Duodenal mucosa (tissue), 2 donors: ENCODE results near the gene BCKDK.

Experiments
- H3K27ac ChIP-seq: one replicate; pipeline ENCODE4 v1.7.0; 2013; ENCODE audit warnings: low read depth, low read length
- H3K27me3 ChIP-seq, 2 donors: one replicate each; pipeline ENCODE4 v1.7.0; 2013; ENCODE audit warnings: low read length in 2 of 2, control low read depth in 1 of 2; ENCODE audit not compliant: insufficient read depth in 2 of 2, control insufficient read depth in 1 of 2
- H3K36me3 ChIP-seq, 2 donors: one replicate each; pipeline ENCODE4 v1.7.0; 2013; ENCODE audit warnings: low read length in 2 of 2, control low read depth in 1 of 2; ENCODE audit not compliant: insufficient read depth in 2 of 2, control insufficient read depth in 1 of 2
- H3K4me1 ChIP-seq, 2 donors: one replicate each; pipeline ENCODE4 v1.7.0; 2013; ENCODE audit warnings: low read length in 2 of 2, control low read depth in 1 of 2; ENCODE audit not compliant: insufficient read depth in 2 of 2, control insufficient read depth in 1 of 2
- H3K4me3 ChIP-seq, 2 donors: one replicate each; pipeline ENCODE4 v1.7.0; 2013; ENCODE audit warnings: low read length in 2 of 2, low read depth in 1 of 2
- H3K9ac ChIP-seq, 2 donors: one replicate each; pipeline ENCODE4 v1.7.0; 2013; ENCODE audit warnings: low read length in 2 of 2, low read depth in 1 of 2
- H3K9me3 ChIP-seq, 2 donors: one replicate each; pipeline ENCODE4 v1.7.0; 2013; ENCODE audit warnings: low read length in 2 of 2, control low read depth in 1 of 2; ENCODE audit not compliant: control insufficient read depth in 1 of 2

Gene BCKDK

DNA sequence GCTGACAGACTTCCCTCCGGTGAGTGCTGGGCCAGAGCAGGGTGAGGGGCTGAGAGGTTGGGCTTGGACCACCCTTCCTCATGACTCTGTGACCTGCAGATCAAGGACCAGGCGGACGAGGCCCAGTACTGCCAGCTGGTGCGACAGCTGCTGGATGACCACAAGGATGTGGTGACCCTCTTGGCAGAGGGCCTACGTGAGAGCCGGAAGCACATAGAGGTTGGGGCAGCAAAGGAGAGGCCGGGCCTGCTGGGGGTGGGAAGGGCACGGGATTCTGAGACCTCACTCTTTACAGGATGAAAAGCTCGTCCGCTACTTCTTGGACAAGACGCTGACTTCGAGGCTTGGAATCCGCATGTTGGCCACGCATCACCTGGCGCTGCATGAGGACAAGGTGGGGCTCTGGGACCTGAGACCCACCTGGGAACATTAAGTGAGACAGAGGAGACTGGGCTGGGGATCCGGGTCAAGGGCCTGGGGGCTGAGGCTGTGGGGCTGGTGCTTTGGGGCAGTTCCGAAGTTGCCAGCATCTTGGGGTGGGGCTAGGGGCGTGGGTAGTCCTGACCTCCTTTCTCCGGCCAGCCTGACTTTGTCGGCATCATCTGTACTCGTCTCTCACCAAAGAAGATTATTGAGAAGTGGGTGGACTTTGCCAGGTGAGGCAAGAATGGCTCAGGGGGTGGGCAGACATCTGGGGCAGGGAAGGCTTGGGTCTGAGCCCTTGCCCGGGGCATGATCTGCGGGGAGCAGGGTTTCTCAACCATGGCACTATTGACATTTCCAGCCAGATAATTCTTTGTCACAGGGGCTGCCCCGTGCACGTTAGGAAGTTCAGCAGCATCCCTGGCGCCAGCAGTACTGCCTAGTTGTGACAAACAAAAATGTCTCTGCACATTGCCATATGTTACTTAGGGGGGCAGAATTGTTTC, 2.2 kb downstream of the BCKDK start:
- Histone ChIP-seq H3K4me1 (peaks cover 32 to 34% of the 10 kb centered on the region in 2 donors), H3K4me3 (no peak overlapping the region), H3K9ac (no peak overlapping the region), H3K27ac (no peak overlapping the region), H3K27me3 (no peaks in the 10 kb centered on the region), H3K9me3 (no peaks in the 10 kb centered on the region), H3K36me3 (peaks cover 33 to 36% of the 10 kb centered on the region in 2 donors)

DNA sequence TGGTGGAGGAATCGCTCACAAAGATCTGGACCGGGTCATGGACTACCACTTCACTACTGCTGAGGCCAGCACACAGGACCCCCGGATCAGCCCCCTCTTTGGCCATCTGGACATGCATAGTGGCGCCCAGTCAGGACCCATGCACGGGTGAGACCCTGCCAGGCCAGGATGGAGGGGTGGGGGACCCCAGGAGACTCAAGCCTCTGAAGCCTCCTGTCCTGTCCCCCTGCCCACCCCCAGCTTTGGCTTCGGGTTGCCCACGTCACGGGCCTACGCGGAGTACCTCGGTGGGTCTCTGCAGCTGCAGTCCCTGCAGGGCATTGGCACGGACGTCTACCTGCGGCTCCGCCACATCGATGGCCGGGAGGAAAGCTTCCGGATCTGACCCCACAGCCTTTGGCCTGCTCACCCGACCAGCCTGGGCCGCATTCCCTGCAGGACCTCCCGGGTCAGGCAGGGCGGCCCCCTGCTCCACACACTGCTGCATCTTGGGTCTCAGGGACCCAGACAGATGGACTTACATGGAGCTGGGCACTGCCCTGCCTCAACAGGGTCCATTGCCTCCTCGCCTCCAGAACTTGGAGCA, 3.8 kb downstream of the BCKDK start:
- Histone ChIP-seq H3K27me3 (no peaks in the 10 kb centered on the region), H3K27ac (no peak overlapping the region), H3K9me3 (no peaks in the 10 kb centered on the region), H3K4me3 (no peak overlapping the region), H3K36me3 (peaks cover 33 to 36% of the 10 kb centered on the region in 2 donors), H3K4me1 (peaks cover 31 to 32% of the 10 kb centered on the region in 2 donors), H3K9ac (no peak overlapping the region)

DNA sequence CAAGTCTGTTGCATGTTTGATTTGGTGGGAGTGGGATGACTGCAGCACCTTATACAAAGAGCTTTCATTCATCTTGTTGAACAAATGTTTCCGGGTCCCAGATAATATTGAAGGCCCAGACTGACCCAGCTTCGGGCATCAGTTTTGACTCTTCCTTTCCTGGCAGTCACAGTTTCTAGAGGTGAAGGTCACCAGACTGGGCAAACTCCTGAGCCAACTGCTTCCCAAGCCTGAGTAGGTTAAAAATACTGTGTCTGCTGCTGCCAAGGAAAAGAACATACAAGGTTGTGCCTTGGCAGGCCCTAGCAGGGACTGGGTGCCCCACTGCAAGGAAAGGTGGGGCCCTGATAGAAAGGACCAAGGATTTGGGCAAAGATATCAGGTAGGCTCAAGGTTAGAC, 4.5 kb downstream of the BCKDK start:
- Histone ChIP-seq H3K9me3 (no peaks in the 10 kb centered on the region), H3K9ac (no peak overlapping the region), H3K4me3 (no peak overlapping the region), H3K27ac (no peak overlapping the region), H3K27me3 (no peaks in the 10 kb centered on the region), H3K36me3 (peaks cover 33 to 36% of the 10 kb centered on the region in 2 donors), H3K4me1 (peaks cover 30 to 31% of the 10 kb centered on the region in 2 donors)

DNA sequence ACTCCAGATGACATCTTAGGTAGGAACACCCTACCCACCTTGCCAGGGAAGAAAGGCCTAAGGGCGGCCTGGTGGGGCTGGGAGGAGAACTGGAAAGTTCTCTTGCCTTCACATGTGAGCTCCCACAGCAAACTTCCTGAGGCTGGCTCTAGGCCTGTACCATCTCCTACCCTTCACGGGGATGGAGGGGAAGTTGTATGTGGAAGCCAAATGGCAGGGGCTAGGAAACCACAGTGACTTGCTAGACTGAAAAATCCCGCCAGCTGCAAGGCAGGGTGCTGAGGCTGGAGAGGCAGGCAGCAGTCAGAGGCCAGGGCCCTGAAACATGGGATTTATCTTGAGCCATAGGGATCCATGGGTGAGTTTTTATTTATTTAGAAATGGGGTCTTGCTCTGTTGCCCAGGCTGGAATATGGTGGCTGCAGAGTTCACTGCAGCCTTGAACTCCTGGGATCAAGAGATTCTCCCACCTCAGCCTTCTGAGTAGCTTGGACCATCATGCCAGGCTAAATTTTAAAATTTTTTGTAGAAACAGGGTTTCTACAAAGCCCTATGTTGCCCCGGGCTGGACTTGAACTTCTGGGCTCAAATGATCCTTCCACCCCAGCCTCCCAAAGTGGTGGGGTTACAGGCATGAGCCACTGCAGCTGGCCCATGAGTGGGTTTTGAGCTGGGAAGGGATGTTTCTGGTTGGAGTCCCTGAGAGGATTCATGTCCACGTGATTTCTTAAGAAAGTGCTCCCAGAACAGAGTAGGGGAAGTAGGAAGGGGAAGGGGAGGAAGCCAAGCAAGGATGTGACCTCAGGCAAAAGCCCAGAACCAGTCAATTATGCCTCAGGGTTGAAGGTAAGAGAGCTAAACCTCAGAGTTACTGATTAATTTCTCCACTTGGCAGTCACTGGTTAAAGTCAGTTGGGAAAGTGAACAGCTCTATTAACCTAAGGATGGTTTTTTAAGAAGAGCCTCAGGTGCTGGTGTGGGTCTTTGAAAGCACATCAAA, 5.2 kb downstream of the BCKDK start:
- Histone ChIP-seq H3K4me1 (peaks cover 29 to 31% of the 10 kb centered on the region in 2 donors), H3K27ac (no peak overlapping the region), H3K36me3 (peaks cover 33 to 36% of the 10 kb centered on the region in 2 donors), H3K27me3 (no peaks in the 10 kb centered on the region), H3K9ac (no peak overlapping the region), H3K9me3 (no peaks in the 10 kb centered on the region), H3K4me3 (no peak overlapping the region)

DNA sequence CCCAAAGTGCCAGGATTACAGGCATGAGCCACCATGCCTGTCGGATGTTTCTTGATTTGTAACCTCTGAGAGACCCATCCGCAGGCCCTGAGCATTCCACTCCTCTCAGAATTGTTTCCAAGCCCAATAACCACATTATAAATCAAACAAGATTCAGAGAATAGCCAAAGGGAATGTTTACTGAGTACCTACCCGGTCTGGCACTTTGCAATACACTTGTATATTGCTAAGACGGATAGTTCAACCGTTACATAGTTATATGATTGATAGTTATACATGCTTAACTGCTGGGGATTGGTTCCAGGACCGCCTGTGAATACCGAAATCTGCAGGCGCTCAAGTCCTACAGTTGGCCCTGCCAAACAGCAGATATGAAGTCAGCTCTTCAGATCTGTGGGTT, 6.3 kb downstream of the BCKDK start:
- no peak overlapping the region for H3K27ac ChIP-seq
- H3K4me1 ChIP-seq = peaks cover 27 to 31% of the 10 kb centered on the region in 2 donors
- no peaks in the 10 kb centered on the region for H3K9me3 ChIP-seq

DNA sequence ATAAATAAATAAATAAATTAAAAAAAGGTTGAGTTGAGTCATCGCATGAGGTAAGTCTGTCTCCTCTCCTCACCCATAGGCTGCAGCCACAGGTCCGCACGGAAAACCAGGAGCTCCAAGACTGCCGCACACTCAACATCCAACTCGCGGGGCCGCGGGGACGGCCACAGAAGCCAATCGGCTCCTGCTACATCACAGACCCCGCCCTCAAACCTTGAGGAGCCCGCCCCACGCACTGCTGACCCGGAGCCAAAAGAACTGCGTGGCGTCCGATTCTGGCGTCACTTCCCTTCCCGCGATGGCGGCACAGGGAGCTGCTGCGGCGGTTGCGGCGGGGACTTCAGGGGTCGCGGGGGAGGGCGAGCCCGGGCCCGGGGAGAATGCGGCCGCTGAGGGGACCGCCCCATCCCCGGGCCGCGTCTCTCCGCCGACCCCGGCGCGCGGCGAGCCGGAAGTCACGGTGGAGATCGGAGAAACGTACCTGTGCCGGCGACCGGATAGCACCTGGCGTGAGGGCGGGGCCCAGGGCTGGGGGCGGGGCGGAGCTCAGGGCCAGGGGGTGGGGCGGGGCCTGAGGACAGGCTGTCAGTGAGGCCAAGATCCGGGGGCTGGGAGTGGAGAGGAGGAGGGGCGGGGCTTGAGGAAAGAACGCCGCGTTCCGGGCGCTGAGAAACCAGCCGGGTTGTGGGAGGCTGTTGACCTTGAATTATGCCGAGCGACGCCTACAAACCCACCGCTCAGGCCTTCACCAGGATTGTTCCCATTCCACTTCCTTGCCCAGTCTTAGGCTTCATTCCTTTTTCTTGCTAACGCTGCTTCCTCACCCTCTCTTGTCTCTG, 9.4 kb downstream of the BCKDK start, which contains the start of gene KAT8:
Gene KAT8, plus strand, starts transcription at position 281 of the 839 bp plus-strand sequence. Its CDS starts 18 bp downstream, at position 299.
- H3K4me3 ChIP-seq = peak within 1 kb of the TSS; percentile 77 to 91
- H3K27me3 ChIP-seq = no peaks in the 10 kb centered on the region
- peaks cover 16 to 34% of the 10 kb centered on the region in 2 donors for H3K36me3 ChIP-seq
- no peaks in the 10 kb centered on the region for H3K9me3 ChIP-seq
- peak within 1 kb of the TSS; percentile 80 to 95 for H3K9ac ChIP-seq
- H3K4me1 ChIP-seq = peaks cover 25 to 30% of the 10 kb centered on the region in 2 donors
- peak within 1 kb of the TSS; percentile 97 for H3K27ac ChIP-seq

More for the DNA sequence above, 6.3 kb downstream of the BCKDK start:
- Histone ChIP-seq H3K27me3 (no peaks in the 10 kb centered on the region), H3K4me3 (no peak overlapping the region), H3K9ac (no peak overlapping the region), H3K36me3 (peaks cover 32 to 36% of the 10 kb centered on the region in 2 donors)

DNA sequence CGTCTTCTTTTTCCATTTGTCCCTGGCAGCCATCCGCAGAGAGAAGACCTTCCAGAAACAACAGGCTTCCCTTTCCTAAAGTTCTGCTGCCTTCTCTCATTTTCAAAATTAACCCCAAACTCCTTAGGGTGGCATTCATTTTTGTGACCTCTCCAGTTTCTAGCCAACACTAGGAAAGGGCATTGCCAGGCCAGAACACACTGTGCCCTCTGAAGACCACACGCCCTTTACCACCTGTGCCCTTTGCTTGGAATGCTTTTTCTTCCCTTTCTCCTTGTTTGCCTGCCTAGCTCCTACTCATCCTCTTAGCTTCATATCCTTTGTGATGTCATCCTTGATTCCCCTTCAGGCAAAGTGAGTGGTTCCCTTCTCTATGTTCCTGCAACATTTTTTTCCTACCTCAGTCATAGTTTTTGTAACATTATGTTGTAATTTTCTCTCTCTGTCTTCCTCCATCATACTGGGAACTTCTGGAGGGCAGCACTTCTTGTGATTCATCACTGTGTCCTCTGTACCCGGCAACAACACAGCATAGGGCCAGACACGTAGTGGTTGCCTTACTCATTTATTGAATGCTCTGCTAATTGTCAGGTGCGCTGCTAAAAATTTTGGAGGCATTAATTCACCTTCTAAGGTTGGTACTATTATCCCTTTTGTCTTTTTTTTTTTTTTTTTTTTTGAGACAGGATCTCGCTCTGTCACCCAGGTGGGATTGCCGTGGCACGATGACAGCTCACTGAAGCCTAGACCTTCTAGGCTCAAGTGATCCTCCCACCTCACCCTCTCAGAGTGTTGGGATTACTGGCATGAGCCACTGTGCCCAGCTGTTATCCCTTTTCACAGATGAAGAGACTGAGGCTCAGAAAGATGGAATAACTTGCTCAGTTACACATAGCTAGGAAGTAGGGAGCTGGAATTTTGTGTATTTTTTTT, 10.3 kb downstream of the BCKDK start:
- Histone ChIP-seq H3K9me3 (no peaks in the 10 kb centered on the region), H3K27ac (peak overlapping the region; percentile 87), H3K36me3 (peaks cover 10 to 28% of the 10 kb centered on the region in 2 donors), H3K4me1 (peaks cover 17 to 21% of the 10 kb centered on the region in 2 donors), H3K27me3 (no peaks in the 10 kb centered on the region), H3K4me3 (peak overlapping the region; percentile 77 to 91), H3K9ac (peak overlapping the region; percentile 80 to 95)

DNA sequence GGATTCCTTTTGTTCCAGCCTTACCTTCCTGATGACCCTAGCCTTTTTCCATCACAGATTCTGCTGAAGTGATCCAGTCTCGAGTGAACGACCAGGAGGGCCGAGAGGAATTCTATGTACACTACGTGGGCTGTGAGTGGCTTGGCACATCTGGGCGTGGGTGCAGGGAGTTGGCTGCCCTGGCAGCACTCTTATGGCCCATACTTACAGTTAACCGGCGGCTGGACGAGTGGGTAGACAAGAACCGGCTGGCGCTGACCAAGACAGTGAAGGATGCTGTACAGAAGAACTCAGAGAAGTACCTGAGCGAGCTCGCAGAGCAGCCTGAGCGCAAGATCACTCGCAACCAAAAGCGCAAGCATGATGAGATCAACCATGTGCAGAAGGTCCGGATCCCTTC, 11.9 kb downstream of the BCKDK start:
- H3K4me3 ChIP-seq = no peak overlapping the region
- H3K27ac ChIP-seq = no peak overlapping the region
- no peak overlapping the region for H3K9ac ChIP-seq
- H3K27me3 ChIP-seq = no peaks in the 10 kb centered on the region
- H3K36me3 ChIP-seq = peaks cover 10 to 38% of the 10 kb centered on the region in 2 donors
- no peaks in the 10 kb centered on the region for H3K9me3 ChIP-seq
- peaks cover 10 to 11% of the 10 kb centered on the region in 2 donors for H3K4me1 ChIP-seq
